Measurements from ENCODE around the gene MZF1.

GRCh38 chr19:58582985-58583384 is 9.8 kb upstream of the MZF1 start:
- no peak for TF ChIP-seq CTCF (IDR thresholded peaks at IDR 0.05)
- no peak for TF ChIP-seq POLR2A (IDR thresholded peaks at IDR 0.05)

All from adrenal gland (tissue), 5 donors.